ENCODE results near the gene GRM7. TPM values are rescaled to one million over a fixed set of nuclear protein-coding genes. Genes with fewer than 3 reads are reported as not detected.

GRM7 gene
- total RNA-seq, 2 donors from 2014 or later, result not detected

- H3K9me3 ChIP-seq (ENCODE audit: control insufficient read depth, low read length, poor library complexity, severe bottlenecking), result no peaks in the 10 kb centered on the region
- H3K27ac Mint-ChIP-seq, result no peak overlapping the region
- ATAC-seq (no peak), DNase-seq (no peak)
- no peaks in the 10 kb centered on the region for H3K27me3 Mint-ChIP-seq
- H3K4me1 Mint-ChIP-seq, result no peaks in the 10 kb centered on the region
- no peaks in the 10 kb centered on the region for H3K36me3 Mint-ChIP-seq (ENCODE audit: low read depth)
- H3K4me3 Mint-ChIP-seq, result no peak overlapping the region
These were observed 779.9 kb downstream of the GRM7 start for GRCh38 chr3:7640787-7641186.

DNA sequence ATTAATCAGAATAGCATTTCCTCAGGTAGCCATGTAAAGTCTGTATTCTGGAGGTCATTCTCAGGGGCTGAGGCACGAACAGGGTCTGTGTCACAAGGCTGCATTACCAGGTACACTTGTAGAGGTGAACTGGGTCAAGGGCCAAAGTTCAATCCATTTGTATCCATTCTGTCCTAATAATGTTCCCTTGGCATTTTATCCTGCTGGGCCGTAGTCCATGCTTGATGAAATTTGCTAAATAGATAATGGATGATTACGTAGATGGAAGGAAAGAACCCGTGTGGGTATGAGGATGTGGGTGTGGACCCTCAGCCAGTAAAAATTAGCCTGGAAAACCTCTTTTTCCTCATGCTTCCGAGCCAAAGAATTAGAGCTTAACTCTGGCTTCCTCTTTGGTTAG lies 785.9 kb downstream of the GRM7 start:
- Mint-ChIP-seq H3K27me3 (no peaks in the 10 kb centered on the region), H3K27ac (no peak overlapping the region), H3K36me3 (ENCODE audit: low read depth) (no peaks in the 10 kb centered on the region), H3K4me1 (no peaks in the 10 kb centered on the region), H3K4me3 (no peak overlapping the region)
- DNase-seq (no peak), ATAC-seq (no peak)
- H3K9me3 ChIP-seq (ENCODE audit: control insufficient read depth, low read length, poor library complexity, severe bottlenecking), result no peaks in the 10 kb centered on the region

DNA sequence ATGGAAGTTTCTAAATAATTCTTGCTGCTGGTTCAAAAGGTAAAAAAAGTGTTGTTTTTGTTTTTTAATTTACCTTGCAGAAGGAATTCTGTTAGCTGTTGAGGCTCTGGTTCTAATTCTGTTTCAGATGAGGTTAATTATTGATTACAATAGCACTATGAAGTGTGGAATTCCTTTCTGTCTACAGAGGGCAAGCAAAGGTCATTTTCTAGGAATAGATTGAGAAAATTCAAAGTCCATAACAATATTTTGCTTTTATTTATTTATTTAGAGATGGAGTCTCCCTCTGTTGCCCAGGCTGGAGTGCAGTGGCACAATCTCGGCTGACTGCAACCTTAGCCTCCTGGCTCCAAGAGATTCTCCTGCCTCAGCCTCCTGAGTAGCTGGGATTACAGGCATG lies 789.6 kb downstream of the GRM7 start:
- no peak for ATAC-seq

GRCh38 chr3:7651274-7651673 lies 790.4 kb downstream of the GRM7 start:
- DNase-seq, result no peak
- H3K4me3 Mint-ChIP-seq, result no peak overlapping the region
- ATAC-seq, result no peak
- H3K9me3 ChIP-seq (ENCODE audit: control insufficient read depth, low read length, poor library complexity, severe bottlenecking), result no peaks in the 10 kb centered on the region
- H3K4me1 Mint-ChIP-seq, result no peaks in the 10 kb centered on the region
- no peak overlapping the region for H3K27ac Mint-ChIP-seq
- peaks cover 10% of the 10 kb centered on the region for H3K27me3 Mint-ChIP-seq
- H3K36me3 Mint-ChIP-seq (ENCODE audit: low read depth), result no peaks in the 10 kb centered on the region

More for the DNA sequence above, 789.6 kb downstream of the GRM7 start:
- Mint-ChIP-seq H3K4me1 (no peaks in the 10 kb centered on the region), H3K4me3 (no peak overlapping the region), H3K27ac (no peak overlapping the region), H3K36me3 (ENCODE audit: low read depth) (no peaks in the 10 kb centered on the region), H3K27me3 (peaks cover 10% of the 10 kb centered on the region)
- H3K9me3 ChIP-seq (ENCODE audit: control insufficient read depth, low read length, poor library complexity, severe bottlenecking), result no peaks in the 10 kb centered on the region
- no peak for DNase-seq

DNA sequence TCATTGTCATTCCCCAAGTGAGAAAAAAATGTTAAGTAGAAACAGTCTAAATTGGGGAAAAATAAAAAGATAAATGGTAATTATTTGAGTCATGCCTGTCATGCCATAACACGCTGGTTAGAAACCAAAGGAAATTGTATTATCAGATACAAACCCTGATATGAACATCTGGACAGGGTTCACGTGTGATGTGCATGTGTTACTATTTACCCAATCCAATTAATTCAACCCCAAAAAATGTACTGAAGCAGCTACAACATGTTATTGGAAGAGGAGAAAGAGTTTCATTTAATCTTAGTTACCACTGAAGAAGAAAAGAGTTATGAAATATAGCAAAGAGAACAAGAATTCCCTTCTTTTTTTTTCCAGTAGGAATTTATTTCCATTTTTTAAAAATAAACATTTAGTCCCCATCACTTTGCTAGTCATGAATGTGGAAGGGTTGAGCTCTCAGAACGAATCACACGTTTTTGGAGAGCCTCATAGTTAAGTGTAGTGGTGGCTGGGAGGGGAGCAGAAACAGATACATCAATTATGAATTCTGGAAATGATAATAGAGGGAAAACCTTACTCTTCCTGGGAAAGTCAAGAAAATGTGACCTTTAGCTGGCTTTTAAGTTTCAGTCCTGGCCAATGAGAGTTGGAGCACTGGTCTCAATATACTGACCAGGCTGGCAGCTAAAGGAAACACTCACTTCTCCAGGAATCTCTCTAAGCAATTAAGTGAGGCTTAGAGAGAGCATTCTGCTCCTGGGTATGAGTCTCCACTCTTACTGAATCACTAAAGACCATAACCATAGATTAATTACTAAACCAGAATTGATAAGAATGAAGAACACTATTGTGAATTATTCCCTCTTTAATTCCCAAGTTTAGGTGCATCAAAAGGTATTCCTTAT lies 796.5 kb downstream of the GRM7 start:
- no peak overlapping the region for H3K27ac Mint-ChIP-seq

DNA sequence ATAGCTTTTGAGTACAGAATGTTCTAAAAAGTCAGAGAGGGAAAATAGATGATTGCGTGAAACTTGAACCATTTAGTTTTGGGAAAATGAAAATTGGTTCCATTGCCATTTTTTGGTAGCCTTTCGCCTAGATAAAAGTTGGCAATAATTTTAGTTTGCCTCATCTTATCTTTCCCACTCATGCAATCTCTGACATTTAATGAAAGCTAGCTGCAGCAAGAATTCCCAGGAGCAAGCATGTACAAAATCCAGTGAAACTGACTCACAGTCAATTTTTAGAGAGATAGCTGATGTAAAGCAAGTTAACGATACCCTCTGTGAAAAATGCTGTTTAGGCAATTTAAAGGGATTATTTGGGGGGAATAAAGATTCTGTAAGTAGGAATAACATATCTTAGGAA lies 797.4 kb downstream of the GRM7 start:
- H3K4me1 Mint-ChIP-seq, result no peaks in the 10 kb centered on the region
- DNase-seq (no peak), ATAC-seq (no peak)
- H3K27me3 Mint-ChIP-seq, result peaks cover 10% of the 10 kb centered on the region
- H3K9me3 ChIP-seq (ENCODE audit: control insufficient read depth, low read length, poor library complexity, severe bottlenecking), result no peaks in the 10 kb centered on the region
- H3K4me3 Mint-ChIP-seq, result no peak overlapping the region
- H3K27ac Mint-ChIP-seq, result no peak overlapping the region
- H3K36me3 Mint-ChIP-seq (ENCODE audit: low read depth), result no peaks in the 10 kb centered on the region

More for the DNA sequence above, 796.5 kb downstream of the GRM7 start:
- Mint-ChIP-seq H3K36me3 (ENCODE audit: low read depth) (no peaks in the 10 kb centered on the region), H3K27me3 (peaks cover 10% of the 10 kb centered on the region), H3K4me3 (no peak overlapping the region), H3K4me1 (no peaks in the 10 kb centered on the region)
- H3K9me3 ChIP-seq (ENCODE audit: control insufficient read depth, low read length, poor library complexity, severe bottlenecking), result no peaks in the 10 kb centered on the region
- no peak for DNase-seq
- no peak for ATAC-seq

- ATAC-seq (no peak), DNase-seq (no peak)
- Mint-ChIP-seq H3K4me1 (no peaks in the 10 kb centered on the region), H3K27ac (no peak overlapping the region), H3K4me3 (no peak overlapping the region), H3K27me3 (peaks cover 7% of the 10 kb centered on the region), H3K36me3 (ENCODE audit: low read depth) (no peaks in the 10 kb centered on the region)
- H3K9me3 ChIP-seq (ENCODE audit: control insufficient read depth, low read length, poor library complexity, severe bottlenecking), result no peaks in the 10 kb centered on the region
These were observed 798.2 kb downstream of the GRM7 start for GRCh38 chr3:7659079-7659478.

DNA sequence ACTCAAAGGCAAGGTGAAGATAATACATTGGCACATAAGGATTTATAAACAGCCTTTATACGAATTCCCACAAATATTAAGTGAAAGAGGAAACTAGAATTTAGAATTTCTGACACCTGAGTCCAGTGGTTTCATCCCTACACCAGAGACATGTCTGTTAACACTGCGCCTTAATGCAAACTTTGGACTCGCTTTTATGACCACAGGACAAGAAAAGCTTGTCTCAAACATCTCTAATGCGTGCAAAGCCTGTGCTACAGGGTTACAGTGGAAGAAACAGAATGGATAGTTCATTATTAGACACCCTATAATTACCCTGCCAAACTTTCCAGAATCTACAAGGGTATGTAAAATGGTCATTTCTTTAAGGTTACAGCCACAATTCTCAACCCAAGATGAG lies 802.9 kb downstream of the GRM7 start:
- H3K9me3 ChIP-seq (ENCODE audit: control insufficient read depth, low read length, poor library complexity, severe bottlenecking), result no peaks in the 10 kb centered on the region
- Mint-ChIP-seq H3K27ac (no peak overlapping the region), H3K4me3 (no peak overlapping the region), H3K27me3 (no peaks in the 10 kb centered on the region), H3K36me3 (ENCODE audit: low read depth) (no peaks in the 10 kb centered on the region), H3K4me1 (no peaks in the 10 kb centered on the region)
- no peak for ATAC-seq
- no peak for DNase-seq

GRCh38 chr3:7667774-7668173 lies 806.9 kb downstream of the GRM7 start:
- Mint-ChIP-seq H3K4me1 (no peaks in the 10 kb centered on the region), H3K27ac (no peak overlapping the region), H3K36me3 (ENCODE audit: low read depth) (no peaks in the 10 kb centered on the region), H3K4me3 (no peak overlapping the region), H3K27me3 (no peaks in the 10 kb centered on the region)
- H3K9me3 ChIP-seq (ENCODE audit: control insufficient read depth, low read length, poor library complexity, severe bottlenecking), result no peaks in the 10 kb centered on the region
- ATAC-seq (no peak), DNase-seq (no peak)

DNA sequence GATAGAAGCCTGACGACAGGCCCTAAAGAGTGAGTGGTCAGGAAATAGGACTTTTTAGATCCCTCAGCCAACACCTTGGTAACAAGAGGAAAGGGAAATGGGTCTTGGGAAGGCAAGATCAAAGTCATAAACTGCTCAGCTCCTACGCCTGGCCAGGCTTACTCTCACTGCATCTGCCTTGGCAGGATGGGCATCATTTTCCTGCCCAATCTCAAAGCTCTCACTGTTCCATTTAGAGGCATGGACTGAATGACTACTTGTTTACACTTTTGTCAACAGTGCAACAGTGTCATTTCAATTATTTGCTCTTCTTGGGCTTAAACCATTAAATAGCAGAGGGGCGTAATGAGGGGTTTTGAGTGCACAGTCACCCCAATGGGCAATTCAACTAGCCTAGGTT lies 808.7 kb downstream of the GRM7 start:
- ATAC-seq, result no peak
- no peak overlapping the region for H3K27ac Mint-ChIP-seq
- no peaks in the 10 kb centered on the region for H3K4me1 Mint-ChIP-seq
- H3K4me3 Mint-ChIP-seq, result no peak overlapping the region
- no peaks in the 10 kb centered on the region for H3K9me3 ChIP-seq (ENCODE audit: control insufficient read depth, low read length, poor library complexity, severe bottlenecking)
- no peaks in the 10 kb centered on the region for H3K36me3 Mint-ChIP-seq (ENCODE audit: low read depth)
- no peaks in the 10 kb centered on the region for H3K27me3 Mint-ChIP-seq
- no peak for DNase-seq

DNA sequence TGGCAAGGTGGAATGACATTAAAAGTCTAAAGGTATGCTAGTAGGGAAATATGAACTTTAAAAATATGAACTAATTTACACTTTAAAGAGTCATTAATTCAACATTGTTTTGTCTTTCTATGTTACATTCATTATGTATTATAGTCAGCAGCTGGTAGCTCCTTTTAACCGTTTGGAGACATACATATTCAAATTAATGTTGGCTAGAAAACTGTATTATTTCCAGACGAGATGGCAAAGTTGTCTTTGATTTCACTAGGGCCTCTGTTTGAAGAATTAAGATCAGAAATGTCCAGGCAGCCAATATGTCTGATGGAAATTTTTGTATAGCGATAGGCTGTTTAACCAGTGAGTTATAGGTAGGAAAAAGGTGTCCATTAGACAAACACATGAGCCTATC lies 817.6 kb downstream of the GRM7 start:
- Mint-ChIP-seq H3K27me3 (no peaks in the 10 kb centered on the region), H3K36me3 (ENCODE audit: low read depth) (no peaks in the 10 kb centered on the region), H3K4me1 (no peaks in the 10 kb centered on the region), H3K27ac (no peak overlapping the region), H3K4me3 (no peak overlapping the region)
- H3K9me3 ChIP-seq (ENCODE audit: control insufficient read depth, low read length, poor library complexity, severe bottlenecking), result no peaks in the 10 kb centered on the region
- DNase-seq, result no peak
- no peak for ATAC-seq

GRCh38 chr3:7682822-7683229 lies 821.9 kb downstream of the GRM7 start:
- no peak for DNase-seq
- Mint-ChIP-seq H3K4me1 (no peaks in the 10 kb centered on the region), H3K27ac (no peak overlapping the region), H3K36me3 (ENCODE audit: low read depth) (no peaks in the 10 kb centered on the region), H3K27me3 (no peaks in the 10 kb centered on the region), H3K4me3 (no peak overlapping the region)
- no peak for ATAC-seq
- H3K9me3 ChIP-seq (ENCODE audit: control insufficient read depth, low read length, poor library complexity, severe bottlenecking), result no peaks in the 10 kb centered on the region

DNA sequence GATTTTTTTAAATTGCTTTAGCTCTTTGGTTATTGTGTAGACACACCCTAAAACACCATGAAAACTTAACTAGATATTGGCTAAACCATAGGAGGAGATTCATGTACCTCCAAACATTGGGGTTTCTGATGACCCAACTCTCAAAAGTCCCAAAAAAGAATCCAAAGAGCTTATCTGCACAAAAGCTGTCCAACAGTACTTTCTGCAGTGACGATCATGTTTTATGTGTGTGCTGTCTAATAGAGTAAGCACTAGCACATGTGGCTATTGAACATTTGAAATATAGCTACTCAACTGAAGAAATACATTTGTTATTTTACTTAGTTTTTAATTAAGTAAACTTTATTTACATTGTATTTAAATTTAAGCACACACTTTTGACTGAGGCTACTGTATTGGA lies 822.5 kb downstream of the GRM7 start:
- H3K36me3 Mint-ChIP-seq (ENCODE audit: low read depth), result no peaks in the 10 kb centered on the region
- no peaks in the 10 kb centered on the region for H3K27me3 Mint-ChIP-seq
- H3K4me3 Mint-ChIP-seq, result no peak overlapping the region
- H3K27ac Mint-ChIP-seq, result no peak overlapping the region
- ATAC-seq, result no peak
- no peaks in the 10 kb centered on the region for H3K4me1 Mint-ChIP-seq
- DNase-seq, result no peak
- no peaks in the 10 kb centered on the region for H3K9me3 ChIP-seq (ENCODE audit: control insufficient read depth, low read length, poor library complexity, severe bottlenecking)

DNA sequence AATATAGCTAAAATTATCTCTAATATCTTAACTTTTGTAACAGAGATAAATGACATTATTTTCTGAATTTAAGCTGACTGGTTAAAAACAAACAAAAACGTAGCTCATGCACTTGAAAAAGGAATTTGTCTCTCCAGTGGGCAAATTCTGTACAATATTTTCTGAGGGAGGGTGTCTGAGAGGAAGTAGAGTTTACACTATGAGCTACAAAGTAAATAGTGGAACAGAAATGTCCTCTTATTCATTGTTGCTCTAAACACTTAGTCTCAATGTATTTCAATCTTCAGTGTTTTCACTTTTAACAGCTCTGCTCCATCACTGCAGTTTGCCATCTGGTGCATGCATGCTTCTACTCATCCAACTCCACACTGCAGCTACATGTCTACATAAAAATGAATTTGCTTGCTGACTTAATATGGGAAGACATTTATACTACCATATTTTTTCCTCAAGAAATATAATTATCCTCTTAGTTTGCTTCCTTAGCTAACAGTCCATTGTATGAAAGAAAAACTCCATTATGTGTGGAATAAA lies 823.3 kb downstream of the GRM7 start:
- DNase-seq, result no peak
- no peaks in the 10 kb centered on the region for H3K9me3 ChIP-seq (ENCODE audit: control insufficient read depth, low read length, poor library complexity, severe bottlenecking)
- H3K4me3 Mint-ChIP-seq, result no peak overlapping the region
- H3K4me1 Mint-ChIP-seq, result no peaks in the 10 kb centered on the region
- no peak overlapping the region for H3K27ac Mint-ChIP-seq
- H3K27me3 Mint-ChIP-seq, result no peaks in the 10 kb centered on the region
- no peaks in the 10 kb centered on the region for H3K36me3 Mint-ChIP-seq (ENCODE audit: low read depth)
- no peak for ATAC-seq

Data from T-helper 17 cell (primary cell).